HK-2 (cell line): ENCODE data around the gene PKP3.
"Not testable (repeated sequence)": the region's sequence is repeated elsewhere in the genome, so short reads cannot be mapped to it uniquely, and the experiment has no call there.

Experiments
- DNase-seq: peaks from one replicate; pipeline ENCODE4 v3.0.0-alpha.2; 2018; ENCODE audit not compliant: unreplicated experiment

Gene PKP3, protein sequence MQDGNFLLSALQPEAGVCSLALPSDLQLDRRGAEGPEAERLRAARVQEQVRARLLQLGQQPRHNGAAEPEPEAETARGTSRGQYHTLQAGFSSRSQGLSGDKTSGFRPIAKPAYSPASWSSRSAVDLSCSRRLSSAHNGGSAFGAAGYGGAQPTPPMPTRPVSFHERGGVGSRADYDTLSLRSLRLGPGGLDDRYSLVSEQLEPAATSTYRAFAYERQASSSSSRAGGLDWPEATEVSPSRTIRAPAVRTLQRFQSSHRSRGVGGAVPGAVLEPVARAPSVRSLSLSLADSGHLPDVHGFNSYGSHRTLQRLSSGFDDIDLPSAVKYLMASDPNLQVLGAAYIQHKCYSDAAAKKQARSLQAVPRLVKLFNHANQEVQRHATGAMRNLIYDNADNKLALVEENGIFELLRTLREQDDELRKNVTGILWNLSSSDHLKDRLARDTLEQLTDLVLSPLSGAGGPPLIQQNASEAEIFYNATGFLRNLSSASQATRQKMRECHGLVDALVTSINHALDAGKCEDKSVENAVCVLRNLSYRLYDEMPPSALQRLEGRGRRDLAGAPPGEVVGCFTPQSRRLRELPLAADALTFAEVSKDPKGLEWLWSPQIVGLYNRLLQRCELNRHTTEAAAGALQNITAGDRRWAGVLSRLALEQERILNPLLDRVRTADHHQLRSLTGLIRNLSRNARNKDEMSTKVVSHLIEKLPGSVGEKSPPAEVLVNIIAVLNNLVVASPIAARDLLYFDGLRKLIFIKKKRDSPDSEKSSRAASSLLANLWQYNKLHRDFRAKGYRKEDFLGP

DNA sequence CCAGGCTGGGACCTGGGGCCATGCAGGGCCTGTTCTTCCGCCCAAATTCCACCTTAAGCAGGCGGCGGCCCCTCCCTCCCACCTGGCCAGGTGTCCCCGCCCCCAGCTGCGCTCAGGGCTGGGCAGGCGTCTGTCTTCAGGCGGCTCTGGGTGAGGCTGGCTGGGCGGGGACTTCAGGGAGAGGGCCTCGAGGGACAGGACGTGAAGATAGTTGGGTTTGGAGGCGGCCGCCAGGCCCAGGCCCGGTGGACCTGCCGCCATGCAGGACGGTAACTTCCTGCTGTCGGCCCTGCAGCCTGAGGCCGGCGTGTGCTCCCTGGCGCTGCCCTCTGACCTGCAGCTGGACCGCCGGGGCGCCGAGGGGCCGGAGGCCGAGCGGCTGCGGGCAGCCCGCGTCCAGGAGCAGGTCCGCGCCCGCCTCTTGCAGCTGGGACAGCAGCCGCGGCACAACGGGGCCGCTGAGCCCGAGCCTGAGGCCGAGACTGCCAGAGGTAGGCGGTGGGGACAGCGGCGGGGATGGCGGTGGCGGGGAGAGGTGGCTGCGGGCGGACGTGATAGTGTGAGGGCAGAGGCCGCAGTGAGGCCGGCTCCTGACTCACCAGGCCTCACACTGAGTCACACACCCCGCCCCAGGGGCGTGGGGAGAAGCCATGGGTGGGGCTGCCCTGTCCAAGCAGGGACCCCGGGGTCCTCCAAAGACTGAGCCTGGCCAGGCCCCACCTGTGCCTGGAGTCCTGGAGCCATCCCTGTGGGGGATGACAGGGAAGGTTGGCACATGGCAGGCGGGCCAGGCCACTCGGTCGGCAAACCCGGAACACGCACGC is at the start of gene PKP3:
PKP3 (plus strand) TSS at position 176 of the 824 bp plus-strand sequence; CDS start at position 260, 84 bp downstream.
- DNase-seq: no peak

GRCh38 chr11:344836-345578 is 49.0 kb upstream of the PKP3 start:
- DNase-seq: no peak

DNA sequence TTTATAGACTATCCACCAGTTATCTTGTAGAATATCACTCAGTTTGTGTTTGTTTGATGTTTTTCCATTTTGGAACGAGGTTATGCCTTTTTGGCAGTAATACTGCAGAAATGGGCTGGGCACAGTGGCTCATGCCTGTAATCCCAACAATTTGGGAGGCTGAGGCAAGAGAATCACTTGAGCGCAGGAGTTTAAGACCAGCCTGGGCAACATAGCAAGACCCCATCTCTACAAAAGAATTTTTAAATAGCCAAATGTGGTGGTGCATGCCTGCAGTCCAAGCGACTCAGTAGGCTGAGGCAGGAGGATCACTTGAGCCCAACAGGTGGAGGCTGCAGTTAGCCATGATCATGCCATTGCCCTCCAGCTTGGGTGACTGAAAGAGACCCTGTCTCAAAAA is 47.5 kb upstream of the PKP3 start:
- DNase-seq: no peak

DNA sequence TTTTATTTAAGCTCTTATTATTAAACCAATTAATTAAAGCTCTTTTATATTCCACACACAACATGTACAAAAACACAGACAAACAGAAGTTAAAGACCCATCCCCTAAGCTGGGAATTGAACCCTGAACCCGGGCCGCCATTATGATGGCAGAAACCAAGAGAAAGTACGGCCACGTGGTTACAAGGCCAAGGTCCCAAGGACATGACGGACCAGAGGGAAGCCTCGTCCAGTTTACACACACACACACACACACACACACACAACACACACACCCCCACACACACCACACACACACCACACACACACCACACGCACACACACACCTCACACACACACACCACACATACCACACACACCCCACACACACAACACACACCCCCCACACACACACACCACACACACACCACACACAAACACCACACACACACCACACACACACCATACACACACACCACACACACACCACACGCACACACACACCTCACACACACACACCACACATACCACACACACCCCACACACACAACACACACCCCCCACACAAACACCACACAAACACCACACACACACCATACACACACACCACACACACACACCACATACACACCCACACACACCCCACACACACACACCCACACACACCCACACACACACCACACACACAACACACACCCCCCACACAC is 44.6 kb upstream of the PKP3 start:
- DNase-seq: not testable (repeated sequence)

DNA sequence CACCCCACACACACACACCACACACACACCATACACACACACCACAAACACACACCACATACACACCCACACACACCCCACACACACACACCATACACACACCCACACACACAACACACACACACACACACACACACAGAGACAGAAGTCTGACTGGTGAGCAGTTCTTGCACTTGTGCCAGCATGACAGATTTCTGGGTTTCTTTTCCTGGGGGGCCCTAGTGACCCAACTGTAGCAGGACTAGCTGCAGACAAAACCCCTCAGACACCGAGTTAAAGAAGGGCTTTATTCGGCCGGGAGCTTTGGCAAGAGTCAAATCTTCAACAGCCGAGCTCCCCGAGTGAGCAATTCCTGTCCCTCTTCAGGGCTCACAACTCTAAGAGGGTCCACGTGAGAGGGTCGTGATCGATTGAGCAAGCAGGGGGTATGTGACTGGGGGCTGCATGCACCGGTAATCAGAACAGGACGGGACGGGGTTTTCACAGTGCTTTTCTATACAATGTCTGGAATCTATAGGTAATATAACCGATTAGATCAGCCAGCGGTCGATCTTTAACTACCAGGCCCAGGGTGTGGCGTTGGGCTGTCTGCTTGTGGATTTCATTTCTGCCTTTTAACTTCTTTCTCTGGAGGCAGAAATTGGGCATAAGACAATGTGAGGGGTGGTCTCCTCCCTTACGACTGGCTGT is 43.8 kb upstream of the PKP3 start:
- not testable (repeated sequence) for DNase-seq

DNA sequence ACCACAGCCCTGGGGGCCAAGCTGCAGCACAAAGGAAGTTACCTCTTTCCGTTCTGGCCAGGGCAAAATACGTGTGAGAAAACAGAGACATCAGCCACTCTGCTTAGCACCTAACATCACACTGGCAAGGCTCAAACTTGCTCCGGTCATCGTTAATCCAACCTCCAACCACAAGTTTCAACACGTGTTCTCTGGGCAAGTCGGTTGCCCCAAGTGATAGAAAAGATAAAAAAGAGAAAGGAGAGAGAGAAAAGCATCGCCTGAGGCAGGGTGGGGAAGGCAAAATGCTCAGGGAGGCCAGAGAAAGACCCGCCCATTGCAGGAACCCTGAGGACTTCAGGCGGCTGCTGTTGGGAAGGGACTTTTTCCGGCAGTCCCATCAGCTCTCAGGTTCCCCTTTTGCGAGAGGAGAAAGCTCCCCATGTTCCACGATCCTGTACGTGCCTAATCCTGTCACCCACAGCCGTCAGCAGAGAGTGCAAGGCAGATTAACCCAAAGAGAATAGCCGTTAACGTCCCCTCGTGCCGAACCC is 43.2 kb upstream of the PKP3 start:
- DNase-seq: no peak

GRCh38 chr11:351411-351810 is 42.6 kb upstream of the PKP3 start:
- no peak for DNase-seq

- no peak for DNase-seq
Measured at GRCh38 chr11:352456-353031, 41.5 kb upstream of the PKP3 start.

DNA sequence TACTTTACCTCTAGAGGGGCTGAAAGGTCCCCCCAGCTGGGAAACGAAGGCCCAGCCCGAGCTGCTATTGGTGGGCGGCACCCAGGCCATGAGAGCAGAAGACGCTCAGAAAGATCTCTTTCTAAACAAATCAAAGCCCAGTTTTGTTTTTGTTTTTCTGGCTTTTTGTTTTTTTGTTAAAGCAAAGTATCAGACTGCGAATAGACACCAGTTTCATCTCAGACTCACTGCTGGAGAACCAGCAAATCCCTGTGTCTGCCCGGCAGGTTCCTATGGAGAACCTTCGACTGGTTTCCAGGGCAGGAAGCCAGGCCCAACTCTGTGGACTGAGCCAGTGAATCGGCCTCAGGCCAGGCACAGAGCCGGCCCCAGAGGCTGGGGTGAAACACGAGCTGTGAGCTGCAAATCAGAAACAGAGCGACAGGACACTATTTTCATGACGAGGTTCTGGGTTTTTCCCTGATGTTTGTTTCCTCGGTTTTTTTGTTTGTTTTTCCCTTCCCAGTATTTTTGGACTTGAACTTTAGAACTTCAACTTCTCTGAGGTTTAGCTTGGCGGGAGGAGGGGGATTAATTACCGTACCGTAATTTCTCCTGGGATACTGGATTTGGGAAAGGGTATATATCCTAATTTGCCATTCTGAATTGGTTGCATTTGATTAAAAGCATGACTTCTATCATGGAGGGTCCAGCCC is 40.7 kb upstream of the PKP3 start:
- no peak for DNase-seq

GRCh38 chr11:355581-356458 is 38.2 kb upstream of the PKP3 start:
- DNase-seq: peak; percentile 85

DNA sequence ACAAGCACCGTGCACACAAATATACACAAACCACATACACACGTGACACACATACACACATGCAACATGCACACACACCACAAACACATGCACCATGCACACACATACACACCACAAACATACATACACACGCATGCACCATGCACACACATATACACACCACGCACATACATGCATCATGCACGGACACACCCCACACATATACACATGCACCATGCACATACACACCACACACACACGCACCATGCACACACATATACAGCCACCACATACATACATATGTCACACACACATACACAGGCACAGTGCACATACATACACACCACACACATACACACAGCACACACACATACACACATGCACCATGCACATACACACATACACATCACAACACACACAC is 37.4 kb upstream of the PKP3 start:
- DNase-seq: no peak

DNA sequence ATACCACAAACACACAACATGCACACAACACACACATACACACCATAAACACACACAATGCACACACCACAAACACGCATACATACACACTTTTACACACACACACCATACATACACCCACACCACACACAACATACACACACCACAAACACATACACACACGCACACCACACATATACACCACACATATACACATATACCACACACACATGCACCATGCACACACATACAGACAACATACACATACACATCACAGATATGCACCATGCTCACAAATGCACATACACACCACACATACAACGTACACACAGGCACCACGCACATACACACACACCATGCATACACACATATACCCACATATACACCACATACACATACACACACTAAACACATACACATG is 36.4 kb upstream of the PKP3 start:
- no peak for DNase-seq

GRCh38 chr11:358129-358800 is 35.7 kb upstream of the PKP3 start:
- DNase-seq: no peak

DNA sequence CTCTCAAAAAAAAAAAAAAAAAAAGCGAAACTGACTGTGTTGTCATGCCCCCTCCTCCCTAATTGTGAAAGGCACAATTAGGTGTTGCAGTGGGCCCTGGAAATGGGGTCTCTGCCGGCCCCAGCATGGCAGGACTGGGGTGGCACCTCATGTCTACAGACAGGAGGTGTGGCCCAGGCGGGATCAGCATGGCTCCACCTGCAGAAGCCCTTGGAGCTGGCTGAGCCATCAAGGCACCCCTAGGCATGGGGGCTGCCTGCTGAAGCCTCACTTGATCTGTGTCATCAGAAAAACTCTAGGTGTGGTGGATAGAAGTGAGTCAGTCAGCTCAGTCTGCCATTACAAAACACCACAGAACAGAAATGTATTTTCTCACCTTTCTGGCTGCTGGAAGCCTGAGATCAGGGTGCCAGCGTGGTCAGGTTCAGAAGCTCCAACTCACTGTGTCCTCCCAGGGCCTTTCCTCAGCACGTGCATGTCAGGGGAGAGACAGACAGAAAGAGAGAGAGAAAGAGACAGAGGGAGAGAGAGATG is 34.8 kb upstream of the PKP3 start:
- no peak for DNase-seq

DNA sequence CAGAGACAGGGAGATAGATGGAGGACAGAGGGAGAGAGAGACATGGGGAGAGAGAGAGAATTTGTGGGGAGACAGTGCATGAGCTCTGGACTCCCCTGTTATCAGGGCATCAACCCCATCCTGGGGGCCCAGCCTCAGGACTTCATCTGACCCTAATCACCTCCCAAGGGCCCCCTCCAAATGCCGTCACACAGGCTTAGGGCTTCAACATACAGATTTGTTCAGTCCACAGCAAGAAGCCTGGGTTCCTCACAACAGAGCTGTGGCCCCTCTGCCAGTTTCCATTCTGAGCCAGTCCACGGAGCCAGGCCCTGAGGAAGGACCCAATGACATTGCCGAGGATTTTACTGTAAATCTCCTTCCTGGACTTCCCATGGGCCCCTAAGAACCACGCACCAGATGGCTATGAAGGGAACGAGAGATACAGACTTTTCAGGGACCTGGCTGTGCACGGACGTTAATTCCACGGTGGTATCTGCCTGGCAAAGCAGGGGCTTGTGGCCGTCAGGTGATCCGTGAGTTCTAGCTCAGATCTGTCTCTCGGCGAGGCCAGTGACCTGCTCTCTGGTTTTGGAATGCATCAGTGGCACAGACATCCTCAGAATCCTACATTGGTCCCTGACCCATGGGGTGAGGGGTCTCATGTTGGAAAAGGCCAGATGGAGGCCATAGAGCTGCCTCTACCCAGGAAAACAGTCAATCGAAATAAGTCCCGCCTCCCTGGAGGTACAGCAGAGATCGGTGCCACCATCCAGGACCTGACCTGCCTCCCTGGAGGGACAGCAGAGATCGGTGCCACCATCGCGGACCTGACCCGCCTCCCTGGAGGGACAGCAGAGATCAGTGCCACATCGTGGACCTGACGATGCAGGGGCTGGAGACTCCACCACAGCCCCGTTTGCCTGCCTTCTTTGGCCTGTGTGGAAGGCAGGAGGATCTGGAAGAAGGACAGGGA is 33.4 kb upstream of the PKP3 start:
- no peak for DNase-seq
